Measurements from ENCODE around the gene PCDH18.

GRCh38 chr4:137541876-137542646, 9.8 kb upstream of the PCDH18 start:
- TF ChIP-seq CTCF (IDR thresholded peaks at IDR 0.05; ENCODE audit: insufficient read depth, low read depth, low read length) (no peak), EZH2 (IDR thresholded peaks at IDR 0.05; ENCODE audit: insufficient read depth, low read length) (no peak)

Measured in astrocyte (in vitro differentiated cells and primary cell).